BE2C (cell line): ENCODE measurements around the gene HPSE2.
"Not testable (repeated sequence)": the region's sequence is repeated elsewhere in the genome, so short reads cannot be mapped to it uniquely, and the experiment has no call there.

Source experiments
- DNase-seq: peaks from one replicate; pipeline ENCODE4 v3.0.0-alpha.2; 2020
- H3K27me3 ChIP-seq: fragments of 250-450 bp; sonication (Bioruptor Pico); 2 replicates; pipeline ENCODE4 v1.5.1; 2020; ENCODE audit warnings: mild to moderate bottlenecking
- H3K36me3 ChIP-seq: fragments of 250-450 bp; sonication (Bioruptor Pico); 2 replicates; pipeline ENCODE4 v1.5.1; 2020; ENCODE audit warnings: mild to moderate bottlenecking
- H3K4me1 ChIP-seq: fragments of 250-450 bp; sonication (Bioruptor Pico); 2 replicates; pipeline ENCODE4 v1.5.1; 2020
- H3K4me3 ChIP-seq: 2 replicates; pipeline ENCODE4 v1.5.1; 2011; ENCODE audit warnings: low read depth, low read length
- H3K9me3 ChIP-seq: fragments of 250-450 bp; sonication (Bioruptor Pico); 2 replicates; pipeline ENCODE4 v1.5.1; 2020
- TF ChIP-seq, protein P1 (sequence below): IDR thresholded peaks from 2 replicates; pipeline ENCODE4 v1.5.1; 2012; ENCODE audit warnings: mild to moderate bottlenecking, low read depth, low read length

The HPSE2 gene

DNA sequence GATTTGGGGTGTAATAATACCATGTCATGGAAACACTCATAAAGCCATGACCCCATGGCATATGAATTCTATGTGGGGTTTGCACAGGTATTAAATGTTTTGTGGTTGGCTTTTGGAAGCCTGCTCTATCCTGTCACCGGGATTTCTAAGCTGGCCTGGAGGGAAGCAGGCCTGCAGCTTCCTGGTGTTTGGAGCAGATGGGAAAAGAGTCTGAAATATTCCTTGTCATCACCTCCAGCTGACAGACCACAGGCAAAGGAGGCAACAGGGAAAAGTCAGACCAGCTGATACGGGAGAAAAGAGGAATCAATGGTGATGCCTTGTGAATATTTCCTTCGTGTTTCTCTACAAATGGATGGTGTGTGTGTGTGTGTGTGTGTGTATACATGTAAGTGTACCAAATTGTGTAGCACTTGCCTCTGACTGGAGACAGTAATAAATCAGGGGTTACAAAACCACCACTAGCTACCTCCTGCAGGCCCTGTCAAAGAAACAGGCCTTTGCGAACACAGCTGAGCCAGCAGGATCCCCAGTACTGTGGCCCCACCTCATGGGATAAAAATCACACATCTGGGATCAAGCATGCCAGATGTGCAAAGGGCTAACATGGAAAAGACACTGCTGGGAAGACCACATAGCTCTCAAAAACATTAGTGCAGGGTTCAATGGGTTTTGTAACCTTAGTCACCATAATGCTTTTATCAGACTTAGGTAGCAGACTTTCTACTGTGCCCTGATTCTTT lies 668.1 kb downstream of the HPSE2 start:
- Histone ChIP-seq H3K4me1 (no peaks in the 10 kb centered on the region), H3K27me3 (peaks cover 4% of the 10 kb centered on the region; the same call in 1 of the 2 replicates), H3K9me3 (no peaks in the 10 kb centered on the region), H3K36me3 (no peaks in the 10 kb centered on the region), H3K4me3 (no peak overlapping the region)
- DNase-seq, result no peak
- TF ChIP-seq, protein P1, sequence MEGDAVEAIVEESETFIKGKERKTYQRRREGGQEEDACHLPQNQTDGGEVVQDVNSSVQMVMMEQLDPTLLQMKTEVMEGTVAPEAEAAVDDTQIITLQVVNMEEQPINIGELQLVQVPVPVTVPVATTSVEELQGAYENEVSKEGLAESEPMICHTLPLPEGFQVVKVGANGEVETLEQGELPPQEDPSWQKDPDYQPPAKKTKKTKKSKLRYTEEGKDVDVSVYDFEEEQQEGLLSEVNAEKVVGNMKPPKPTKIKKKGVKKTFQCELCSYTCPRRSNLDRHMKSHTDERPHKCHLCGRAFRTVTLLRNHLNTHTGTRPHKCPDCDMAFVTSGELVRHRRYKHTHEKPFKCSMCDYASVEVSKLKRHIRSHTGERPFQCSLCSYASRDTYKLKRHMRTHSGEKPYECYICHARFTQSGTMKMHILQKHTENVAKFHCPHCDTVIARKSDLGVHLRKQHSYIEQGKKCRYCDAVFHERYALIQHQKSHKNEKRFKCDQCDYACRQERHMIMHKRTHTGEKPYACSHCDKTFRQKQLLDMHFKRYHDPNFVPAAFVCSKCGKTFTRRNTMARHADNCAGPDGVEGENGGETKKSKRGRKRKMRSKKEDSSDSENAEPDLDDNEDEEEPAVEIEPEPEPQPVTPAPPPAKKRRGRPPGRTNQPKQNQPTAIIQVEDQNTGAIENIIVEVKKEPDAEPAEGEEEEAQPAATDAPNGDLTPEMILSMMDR, result no peak

DNA sequence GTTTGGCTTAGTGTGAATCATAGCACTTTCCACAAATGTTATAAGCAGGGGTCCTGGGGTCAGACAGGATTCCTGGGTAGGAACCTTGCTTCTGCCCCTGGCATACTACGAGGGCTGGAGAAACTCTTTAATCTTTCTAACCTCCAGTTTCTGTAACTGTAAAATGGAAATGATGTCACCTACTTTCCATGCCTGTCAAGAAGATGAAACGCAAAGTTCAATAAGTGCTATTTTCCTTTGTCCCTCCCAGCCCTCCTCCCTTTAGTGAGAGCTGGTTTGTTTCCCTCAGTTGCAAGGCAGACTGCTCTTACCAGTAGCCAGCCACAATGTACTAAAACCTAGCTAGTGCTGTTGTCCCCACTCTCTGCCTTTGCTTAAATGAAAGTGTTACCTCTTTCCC lies 671.8 kb downstream of the HPSE2 start:
- no peak for DNase-seq
- Histone ChIP-seq H3K9me3 (no peaks in the 10 kb centered on the region), H3K4me1 (no peaks in the 10 kb centered on the region), H3K27me3 (peaks cover 4% of the 10 kb centered on the region; the same call in 1 of the 2 replicates), H3K4me3 (no peak overlapping the region), H3K36me3 (no peaks in the 10 kb centered on the region)
- TF ChIP-seq, protein P1, result no peak

DNA sequence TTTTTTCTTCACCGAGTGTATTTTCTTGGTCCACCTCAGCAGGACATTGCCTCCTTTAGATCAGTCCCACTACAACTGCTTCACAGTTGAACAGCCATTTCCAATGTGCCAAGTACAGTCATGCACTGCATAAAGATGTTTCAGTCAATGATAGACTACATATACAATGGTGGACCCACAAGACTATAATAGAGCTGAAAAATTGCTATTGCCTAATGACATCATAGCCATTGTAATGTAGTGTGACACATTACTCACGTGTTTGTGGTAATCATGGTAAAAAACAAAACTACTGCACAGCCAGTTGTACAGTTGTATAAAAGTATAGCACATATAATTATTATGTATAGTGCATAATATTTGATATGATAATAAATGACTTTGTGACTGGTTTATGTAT lies 675.1 kb downstream of the HPSE2 start:
- Histone ChIP-seq H3K4me1 (no peaks in the 10 kb centered on the region), H3K27me3 (peaks cover 4% of the 10 kb centered on the region; the same call in 1 of the 2 replicates), H3K9me3 (no peaks in the 10 kb centered on the region), H3K36me3 (no peaks in the 10 kb centered on the region), H3K4me3 (no peak overlapping the region)
- no peak for DNase-seq
- TF ChIP-seq, protein P1, result no peak

DNA sequence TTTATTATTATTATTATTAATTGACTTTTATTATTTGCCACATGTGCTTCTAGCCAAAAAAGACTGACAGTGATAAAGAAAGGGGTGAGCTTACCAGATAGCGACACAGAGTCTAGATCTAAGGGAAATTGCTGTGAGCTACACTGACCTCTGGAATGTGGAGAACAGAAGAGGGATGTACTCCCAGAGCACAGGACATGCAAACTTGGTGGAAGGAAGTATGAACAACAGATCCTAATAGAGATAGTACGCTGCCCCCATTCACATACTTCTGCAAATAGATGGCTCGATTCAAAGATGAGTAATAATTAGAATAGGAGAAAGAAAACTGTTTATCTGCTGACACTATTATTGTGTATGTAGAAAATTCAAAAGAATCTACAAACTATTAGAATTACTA lies 679.6 kb downstream of the HPSE2 start:
- H3K4me1 ChIP-seq, result no peaks in the 10 kb centered on the region
- H3K36me3 ChIP-seq, result no peaks in the 10 kb centered on the region
- TF ChIP-seq, protein P1, result no peak
- no peaks in the 10 kb centered on the region for H3K27me3 ChIP-seq
- DNase-seq, result no peak
- no peaks in the 10 kb centered on the region for H3K9me3 ChIP-seq
- no peak overlapping the region for H3K4me3 ChIP-seq

DNA sequence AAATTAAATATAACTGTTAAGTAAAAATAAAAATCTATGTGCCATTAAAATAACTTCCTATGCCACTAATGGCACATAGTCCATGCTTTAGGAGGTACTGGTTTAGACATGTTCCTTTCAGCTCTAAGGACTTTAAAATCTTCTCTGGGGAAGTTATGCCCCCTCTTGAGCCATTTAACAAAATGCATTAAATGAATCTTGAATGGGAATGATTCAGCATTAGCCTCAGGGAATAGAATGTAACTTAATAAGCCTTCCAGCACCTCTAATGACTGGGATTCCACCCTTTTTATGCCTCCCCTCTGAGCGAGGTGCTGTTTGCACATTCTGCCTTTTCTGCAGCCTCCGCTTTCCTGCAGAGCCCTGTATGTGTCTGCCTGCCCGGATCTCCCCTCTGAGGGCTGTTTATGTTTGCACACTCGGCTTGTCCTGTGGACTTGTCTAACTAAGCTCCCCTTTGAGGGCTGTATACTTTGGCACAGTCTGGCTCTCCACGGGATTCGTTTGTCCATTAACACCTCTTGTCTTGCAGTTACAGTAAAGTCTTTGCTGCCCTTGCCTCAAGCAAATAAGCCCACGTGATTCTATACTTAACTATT lies 680.5 kb downstream of the HPSE2 start:
- Histone ChIP-seq H3K4me1 (no peaks in the 10 kb centered on the region), H3K27me3 (no peaks in the 10 kb centered on the region), H3K9me3 (no peaks in the 10 kb centered on the region), H3K4me3 (no peak overlapping the region), H3K36me3 (no peaks in the 10 kb centered on the region)
- DNase-seq, result no peak
- TF ChIP-seq, protein P1, result no peak

DNA sequence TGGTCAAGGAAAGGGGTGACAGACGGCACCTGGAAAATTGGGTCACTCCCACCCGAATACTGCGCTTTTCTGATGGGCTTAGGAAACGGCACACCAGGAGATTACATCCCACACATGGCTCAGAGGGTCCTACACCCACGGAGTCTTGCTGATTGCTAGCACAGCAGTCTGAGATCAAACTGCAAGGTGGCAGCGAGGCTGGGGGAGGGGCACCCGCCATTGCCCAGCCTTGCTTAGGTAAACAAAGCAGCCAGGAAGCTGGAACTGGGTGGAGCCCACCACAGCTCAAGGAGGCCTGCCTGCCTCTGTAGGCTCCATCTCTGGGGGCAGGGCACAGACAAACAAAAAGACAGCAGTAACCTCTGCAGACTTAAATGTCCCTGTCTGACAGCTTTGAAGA lies 694.1 kb downstream of the HPSE2 start:
- not testable (repeated sequence) for H3K4me3 ChIP-seq, DNase-seq, H3K4me1 ChIP-seq, H3K36me3 ChIP-seq, H3K27me3 ChIP-seq, H3K9me3 ChIP-seq
